GM12875 (cell line): Measurements from ENCODE around the gene ZNF444.

Experiments
- H3K4me3 ChIP-seq: one replicate; pipeline ENCODE4 v1.5.1; 2011; ENCODE audit warnings: low read depth, low read length, control low read depth
- CTCF ChIP-seq: IDR thresholded peaks from 2 replicates; pipeline ENCODE4 v1.5.1; 2011; ENCODE audit warnings: low read depth, mild to moderate bottlenecking, control low read depth, inconsistent platforms, low read length, moderate library complexity, borderline replicate concordance; ENCODE audit not compliant: insufficient read depth

Gene ZNF444

GRCh38 chr19:56114051-56114777 lies 26.9 kb upstream of the ZNF444 start:
- no peak overlapping the region for H3K4me3 ChIP-seq
- TF ChIP-seq CTCF: no peak

DNA sequence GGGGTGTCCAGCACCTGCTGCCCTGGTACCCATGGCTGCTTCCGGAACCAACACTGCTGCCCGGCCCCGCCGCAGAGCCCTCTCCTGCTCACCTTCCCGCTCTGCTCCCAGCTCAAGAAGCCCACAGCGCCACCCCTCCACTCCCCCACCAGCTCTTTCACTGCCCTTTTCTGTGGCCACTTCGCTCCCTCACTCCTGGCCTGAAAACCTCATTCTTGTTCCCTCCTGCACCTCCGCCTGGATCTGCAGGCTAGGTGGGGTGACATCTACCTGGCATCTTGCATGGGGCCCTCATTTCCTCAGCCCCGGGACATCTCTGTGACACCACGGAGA lies 26.3 kb upstream of the ZNF444 start:
- H3K4me3 ChIP-seq: no peak overlapping the region
- no peak for TF ChIP-seq CTCF

GRCh38 chr19:56115490-56115889 lies 25.6 kb upstream of the ZNF444 start:
- TF ChIP-seq CTCF: no peak
- H3K4me3 ChIP-seq: no peak overlapping the region

DNA sequence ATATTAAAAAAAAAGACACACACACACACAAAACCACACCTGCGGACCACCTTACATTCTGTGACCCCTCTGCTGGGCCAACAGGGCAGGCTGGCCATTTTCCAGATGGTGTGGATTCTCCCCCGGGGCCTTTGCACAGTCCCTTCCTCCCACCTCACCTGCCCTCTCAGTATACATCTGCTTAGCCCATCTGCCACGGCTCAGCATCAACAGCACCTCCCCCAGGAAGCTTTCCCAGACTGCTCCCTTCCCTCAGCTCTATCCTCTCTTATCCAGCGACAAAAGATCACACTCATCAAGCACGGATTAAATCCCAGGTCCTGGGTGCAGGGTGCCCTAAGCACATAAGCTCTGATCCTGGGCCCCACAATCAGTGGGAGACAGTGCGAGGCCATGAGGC lies 24.5 kb upstream of the ZNF444 start:
- TF ChIP-seq CTCF: no peak
- no peak overlapping the region for H3K4me3 ChIP-seq

- TF ChIP-seq CTCF: no peak
- no peak overlapping the region for H3K4me3 ChIP-seq
These were observed 23.7 kb upstream of the ZNF444 start for GRCh38 chr19:56117376-56117884.

DNA sequence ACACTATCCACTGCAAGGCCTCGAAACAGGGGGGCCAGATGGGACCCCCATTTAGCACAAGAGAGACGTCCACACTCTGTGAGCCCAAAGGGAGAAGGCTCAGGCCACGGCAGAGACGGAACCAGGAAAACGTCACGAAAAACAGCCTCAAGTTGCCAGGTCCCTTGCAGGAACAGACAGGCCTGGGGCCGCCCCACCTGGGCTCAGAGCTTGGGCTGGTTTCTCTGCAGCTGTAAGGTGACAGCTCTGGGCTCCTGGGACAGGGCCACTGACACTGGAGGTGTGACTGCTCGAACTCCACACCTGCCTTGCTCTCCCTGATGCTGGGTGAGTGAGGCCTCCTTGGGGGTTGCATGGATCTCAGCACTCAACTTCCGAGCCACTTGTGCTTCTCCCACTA lies 23.2 kb upstream of the ZNF444 start:
- no peak overlapping the region for H3K4me3 ChIP-seq
- TF ChIP-seq CTCF: no peak
